Mucosa of rectum (tissue), 2 donors: ENCODE measurements around the gene DPT.
A peak's percentile ranks its signal among the peaks of the same experiment; 100 is the strongest.
"Not testable (repeated sequence)": the region's sequence is repeated elsewhere in the genome, so short reads cannot be mapped to it uniquely, and the experiment has no call there.

Experiments used
- H3K27ac ChIP-seq, 2 donors: one replicate each; pipeline ENCODE4 v1.7.0; 2013; ENCODE audit warnings: inconsistent platforms in 2 of 2, low read depth in 2 of 2, low read length in 2 of 2
- H3K27me3 ChIP-seq, 2 donors: one replicate each; pipeline ENCODE4 v1.7.0; 2013; ENCODE audit warnings: low read length in 2 of 2; ENCODE audit not compliant: control insufficient read depth in 2 of 2, insufficient read depth in 2 of 2
- H3K36me3 ChIP-seq, 2 donors: one replicate each; pipeline ENCODE4 v1.7.0; 2013; ENCODE audit warnings: low read length in 2 of 2; ENCODE audit not compliant: control insufficient read depth in 2 of 2, insufficient read depth in 2 of 2
- H3K4me1 ChIP-seq, 2 donors: one replicate each; pipeline ENCODE4 v1.7.0; 2013; ENCODE audit warnings: low read length in 2 of 2, mild to moderate bottlenecking in 1 of 2; ENCODE audit not compliant: control insufficient read depth in 2 of 2, insufficient read depth in 2 of 2
- H3K4me3 ChIP-seq, 2 donors: one replicate each; pipeline ENCODE4 v1.7.0; 2013; ENCODE audit warnings: low read length in 2 of 2
- H3K9ac ChIP-seq, 2 donors: one replicate each; pipeline ENCODE4 v1.7.0; 2013; ENCODE audit warnings: low read length in 2 of 2, low read depth in 1 of 2, mild to moderate bottlenecking in 1 of 2
- H3K9me3 ChIP-seq, 2 donors: one replicate each; pipeline ENCODE4 v1.7.0; 2013; ENCODE audit warnings: low read length in 2 of 2; ENCODE audit not compliant: control insufficient read depth in 2 of 2
- donor health status: healthy.
- donor health status: Normal muscosa, but diverticular disease.

DPT gene

DNA sequence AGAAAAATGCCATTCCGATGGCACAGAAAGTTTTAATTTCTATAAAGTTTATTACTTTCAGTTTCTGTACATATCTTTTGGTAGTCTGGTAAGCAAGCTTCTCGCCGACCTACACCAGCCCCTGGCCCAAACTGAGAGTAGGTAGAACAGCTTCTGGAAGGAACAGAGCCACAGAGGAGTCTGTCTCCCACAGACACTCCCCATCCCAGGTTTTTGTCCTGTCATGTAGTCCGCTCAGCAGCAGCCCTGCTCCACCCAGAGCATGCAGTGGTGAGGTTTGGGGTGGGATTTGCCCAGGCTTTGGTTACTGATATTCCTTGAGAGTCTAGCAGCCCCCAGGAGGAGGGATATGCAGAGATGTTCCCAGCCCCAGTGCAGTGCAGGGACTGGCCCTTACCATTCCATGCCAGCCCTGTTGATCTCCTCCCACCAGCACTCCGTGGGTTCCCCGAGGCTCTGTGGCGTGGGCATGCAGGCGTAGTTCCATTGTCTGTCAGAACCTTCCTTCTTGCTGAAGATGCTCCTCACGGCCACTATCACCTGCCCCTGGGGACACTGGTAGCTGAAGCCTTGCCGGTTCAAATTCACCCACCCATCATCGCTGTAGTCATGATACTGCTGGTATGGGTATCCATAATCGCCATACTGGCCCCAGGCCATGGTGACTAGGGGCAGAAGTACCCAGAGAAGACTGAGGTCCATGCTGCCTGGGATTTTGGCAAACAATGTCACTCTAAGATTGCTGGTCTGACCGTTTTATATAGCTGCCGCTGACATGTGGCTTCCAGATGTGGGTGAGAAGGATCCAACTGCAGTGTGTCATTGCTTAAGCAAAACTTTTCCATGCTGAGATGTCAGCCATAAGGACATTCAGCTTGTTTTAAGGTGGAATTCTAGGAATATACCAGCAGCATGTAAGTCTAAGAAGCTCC is at the start of gene DPT:
DPT (minus strand) TSS at position 734 of the 932 bp plus-strand sequence; CDS start at position 702, 32 bp downstream.
- Histone ChIP-seq H3K9me3 (no peaks in the 10 kb centered on the region), H3K4me3 (peak within 1 kb of the TSS; percentile 9 to 19), H3K4me1 (no peaks in the 10 kb centered on the region), H3K9ac (no peak within 1 kb of the TSS), H3K36me3 (no peaks in the 10 kb centered on the region), H3K27me3 (no peaks in the 10 kb centered on the region), H3K27ac (no peak within 1 kb of the TSS)

DNA sequence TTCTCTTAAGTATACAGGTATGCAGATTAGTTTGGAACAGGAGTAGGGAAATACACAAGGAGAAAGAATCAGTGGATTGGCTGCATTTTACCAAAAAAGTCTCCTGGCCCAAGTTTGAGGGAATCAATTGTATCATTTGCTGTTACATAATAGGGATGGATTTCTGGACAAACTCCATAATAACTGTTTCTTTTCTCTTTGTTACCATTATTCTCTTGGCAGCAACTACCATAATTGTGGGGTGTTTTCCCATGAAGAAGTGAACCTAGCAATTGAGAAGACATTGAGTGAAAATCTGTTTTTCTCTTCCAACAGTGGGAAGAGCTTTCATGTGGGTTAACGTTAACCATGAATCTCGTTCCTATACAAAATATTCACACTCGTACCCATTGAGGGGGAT is 46.4 kb upstream of the DPT start:
- no peaks in the 10 kb centered on the region for H3K9me3 ChIP-seq
- no peak overlapping the region for H3K9ac ChIP-seq
- H3K36me3 ChIP-seq, result no peaks in the 10 kb centered on the region
- H3K4me3 ChIP-seq, result no peak overlapping the region
- peaks cover 2% of the 10 kb centered on the region in 2 donors for H3K4me1 ChIP-seq
- H3K27ac ChIP-seq, result no peak overlapping the region
- no peaks in the 10 kb centered on the region for H3K27me3 ChIP-seq

DNA sequence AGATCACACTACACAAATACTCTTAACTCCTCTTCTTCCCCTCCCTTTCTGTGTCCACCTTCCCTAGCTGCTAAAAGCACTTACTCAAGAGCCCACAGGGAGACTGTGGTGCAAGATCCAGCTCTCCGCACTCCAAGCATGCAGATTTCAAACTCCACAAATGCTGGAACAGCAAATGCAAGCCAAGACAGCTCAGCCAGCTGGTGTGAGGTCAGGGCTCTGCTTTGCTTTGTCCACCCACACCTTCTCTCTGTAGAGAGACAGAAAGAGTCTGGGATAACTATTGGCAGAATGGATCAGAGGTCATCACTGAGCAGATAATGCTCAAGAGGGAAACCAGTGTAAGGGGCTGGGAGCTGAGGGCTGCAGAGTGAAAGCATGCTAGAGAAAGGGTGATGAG is 45.2 kb upstream of the DPT start:
- Histone ChIP-seq H3K4me3 (no peak overlapping the region), H3K4me1 (peaks cover 2% of the 10 kb centered on the region in 2 donors), H3K9me3 (no peaks in the 10 kb centered on the region), H3K27ac (no peak overlapping the region), H3K36me3 (no peaks in the 10 kb centered on the region), H3K9ac (no peak overlapping the region), H3K27me3 (no peaks in the 10 kb centered on the region)

DNA sequence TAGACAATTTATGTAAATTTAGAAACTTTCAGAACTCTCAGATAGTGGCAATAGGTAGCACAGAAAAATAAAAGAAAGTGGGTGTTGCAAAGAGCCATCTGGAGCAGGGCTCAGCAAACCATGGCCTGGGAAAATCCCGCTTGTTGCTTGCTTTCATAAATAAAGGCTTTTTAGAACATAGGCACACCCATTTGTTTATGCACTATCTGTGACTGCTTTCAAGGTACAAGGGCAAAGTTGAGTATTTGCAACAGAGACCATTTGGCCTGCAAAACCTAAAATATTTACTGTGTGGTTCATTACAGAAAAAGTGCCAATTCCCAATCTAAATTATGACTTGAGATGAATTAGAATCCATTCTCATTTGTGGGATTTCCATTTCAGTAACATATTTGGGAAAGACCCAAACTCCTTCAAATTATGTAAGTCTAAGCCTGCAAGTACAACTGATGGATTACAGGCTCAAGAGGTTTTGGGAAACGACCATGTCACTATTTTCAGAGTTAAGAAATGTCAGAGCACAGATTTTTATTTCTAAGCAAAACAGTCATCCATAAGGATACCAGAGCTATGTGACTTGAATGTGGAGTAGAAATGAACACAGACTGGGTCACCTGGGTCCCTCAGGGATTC is 43.5 kb upstream of the DPT start:
- no peak overlapping the region for H3K9ac ChIP-seq

DNA sequence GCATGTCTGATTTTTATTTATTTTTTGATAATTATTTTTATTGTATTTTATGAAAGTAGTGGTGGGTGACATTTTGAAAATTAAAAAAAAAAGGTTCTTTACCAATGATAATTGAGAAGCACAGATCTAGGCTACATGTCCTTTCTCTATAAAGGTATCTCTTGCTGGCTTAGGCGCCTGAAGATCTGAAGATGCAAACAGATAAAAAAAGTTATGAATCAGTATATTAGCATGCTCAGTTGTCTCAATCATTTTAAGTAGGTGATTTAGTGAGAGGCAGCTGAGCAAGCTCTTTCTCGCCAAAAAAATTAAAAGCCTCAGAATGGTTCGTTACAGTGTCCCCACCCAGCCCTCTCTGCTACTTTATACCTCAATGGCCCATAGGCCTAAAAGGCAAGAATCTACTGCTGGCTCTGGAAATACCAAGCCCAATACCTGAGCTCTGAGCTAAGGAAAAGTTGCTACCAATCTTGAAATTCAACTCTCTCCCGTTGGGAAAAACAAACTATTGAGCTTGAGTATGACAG is 42.2 kb upstream of the DPT start:
- Histone ChIP-seq H3K4me3 (no peak overlapping the region), H3K27me3 (no peaks in the 10 kb centered on the region), H3K9ac (no peak overlapping the region), H3K36me3 (no peaks in the 10 kb centered on the region), H3K9me3 (no peaks in the 10 kb centered on the region), H3K4me1 (peaks cover 2% of the 10 kb centered on the region in 2 donors), H3K27ac (no peak overlapping the region)

More for the DNA sequence above, 43.5 kb upstream of the DPT start:
- H3K4me1 ChIP-seq, result peaks cover 2% of the 10 kb centered on the region in 2 donors
- no peak overlapping the region for H3K27ac ChIP-seq
- no peak overlapping the region for H3K4me3 ChIP-seq
- H3K9me3 ChIP-seq, result no peaks in the 10 kb centered on the region
- H3K36me3 ChIP-seq, result no peaks in the 10 kb centered on the region
- H3K27me3 ChIP-seq, result no peaks in the 10 kb centered on the region

DNA sequence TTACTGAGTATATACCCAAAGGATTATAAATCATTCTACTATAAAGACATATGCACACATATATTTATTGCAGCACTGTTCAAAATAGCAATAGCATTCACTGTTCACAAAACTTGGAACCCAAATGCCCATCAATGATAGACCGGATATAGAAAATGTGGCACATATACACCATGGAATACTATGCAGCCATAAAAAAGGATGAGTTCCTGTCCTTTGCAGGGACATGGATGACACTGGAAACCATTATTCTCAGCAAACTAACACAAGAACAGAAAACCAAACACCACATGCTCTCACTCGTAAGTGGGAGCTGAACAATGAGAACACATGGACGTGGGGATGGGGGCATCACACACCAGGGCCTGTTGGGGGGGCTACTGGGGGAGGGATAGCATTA is 40.9 kb upstream of the DPT start:
- H3K36me3 ChIP-seq, H3K27me3 ChIP-seq, H3K9ac ChIP-seq, H3K4me1 ChIP-seq, H3K9me3 ChIP-seq, H3K4me3 ChIP-seq, H3K27ac ChIP-seq: not testable (repeated sequence)

DNA sequence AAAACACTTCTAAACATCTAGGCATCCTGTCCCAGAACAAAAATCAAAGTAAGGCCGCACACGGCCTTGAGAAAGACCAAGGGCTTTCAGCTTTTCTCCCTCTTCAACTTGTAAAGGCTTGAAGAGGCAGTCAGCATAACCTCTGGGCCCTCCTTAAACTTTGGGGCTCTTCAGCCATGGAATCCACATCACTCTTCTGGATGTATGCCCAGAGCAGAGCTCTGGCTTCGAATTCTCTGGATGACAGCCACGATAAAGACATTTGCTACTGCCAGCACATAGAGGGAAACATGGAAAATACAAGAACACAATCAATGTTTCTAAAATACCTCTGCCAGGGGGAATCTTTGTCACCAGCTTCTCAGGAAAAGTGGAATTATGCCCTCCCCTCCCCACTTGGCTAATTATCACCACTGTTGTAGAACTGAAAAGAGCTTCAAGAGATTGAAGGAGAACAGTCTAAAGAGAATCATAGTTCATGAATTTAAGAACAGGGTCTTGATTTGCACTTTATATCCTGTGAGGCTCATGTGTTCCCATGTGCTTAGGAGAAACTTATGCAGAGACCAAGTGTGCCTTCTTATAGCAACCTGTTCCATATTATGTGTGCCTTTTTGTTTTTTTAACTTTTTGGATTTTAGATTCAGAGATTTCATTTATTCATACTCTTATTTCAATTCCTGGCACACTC is 39.0 kb upstream of the DPT start:
- Histone ChIP-seq H3K27me3 (no peaks in the 10 kb centered on the region), H3K4me3 (no peak overlapping the region), H3K9me3 (no peaks in the 10 kb centered on the region), H3K36me3 (no peaks in the 10 kb centered on the region), H3K27ac (no peak overlapping the region), H3K9ac (no peak overlapping the region), H3K4me1 (peaks cover 2% of the 10 kb centered on the region in 2 donors)

DNA sequence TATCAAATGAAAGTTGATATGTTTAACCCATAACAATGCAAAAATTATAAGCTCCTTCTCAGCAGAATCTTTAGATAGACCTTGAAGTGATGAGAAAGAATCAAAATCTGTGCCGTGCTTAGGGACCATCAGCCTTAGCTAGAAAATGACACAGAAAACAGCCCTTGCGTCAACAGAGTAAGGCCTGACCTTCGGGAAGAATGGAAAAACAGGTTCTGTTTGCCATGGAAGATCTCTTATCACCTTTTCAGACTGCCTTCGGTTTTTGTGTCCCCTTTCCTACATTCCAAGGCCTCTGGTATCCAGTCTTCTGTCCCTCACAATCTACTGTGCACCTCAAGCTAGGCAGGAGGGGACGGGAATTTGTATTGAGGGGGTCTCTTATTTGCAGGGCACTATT is 37.6 kb upstream of the DPT start:
- Histone ChIP-seq H3K4me1 (no peaks in the 10 kb centered on the region), H3K27ac (no peak overlapping the region), H3K27me3 (no peaks in the 10 kb centered on the region), H3K9ac (no peak overlapping the region), H3K9me3 (no peaks in the 10 kb centered on the region), H3K36me3 (no peaks in the 10 kb centered on the region), H3K4me3 (no peak overlapping the region)

DNA sequence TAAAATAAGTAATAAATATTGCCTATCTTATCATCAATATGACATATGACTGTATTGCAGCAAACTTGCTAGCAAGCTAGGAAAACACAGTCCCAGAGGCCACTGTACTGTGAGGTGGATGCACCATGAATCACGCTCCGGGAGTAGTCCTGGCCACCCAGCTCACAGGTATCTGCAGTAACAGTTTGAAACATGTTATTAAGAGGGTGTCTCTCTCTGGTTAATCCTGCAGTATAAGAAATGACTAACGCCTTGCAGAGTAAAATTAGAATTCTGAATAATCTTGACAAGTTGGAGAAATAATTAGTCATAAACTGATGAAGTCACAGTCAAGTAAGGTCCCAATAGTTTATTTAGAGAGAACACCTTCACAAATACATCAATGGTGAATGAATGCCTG is 34.0 kb upstream of the DPT start:
- H3K4me1 ChIP-seq, result no peaks in the 10 kb centered on the region
- H3K9me3 ChIP-seq, result no peaks in the 10 kb centered on the region
- no peaks in the 10 kb centered on the region for H3K36me3 ChIP-seq
- no peak overlapping the region for H3K4me3 ChIP-seq
- H3K27ac ChIP-seq, result no peak overlapping the region
- H3K9ac ChIP-seq, result no peak overlapping the region
- H3K27me3 ChIP-seq, result no peaks in the 10 kb centered on the region

DNA sequence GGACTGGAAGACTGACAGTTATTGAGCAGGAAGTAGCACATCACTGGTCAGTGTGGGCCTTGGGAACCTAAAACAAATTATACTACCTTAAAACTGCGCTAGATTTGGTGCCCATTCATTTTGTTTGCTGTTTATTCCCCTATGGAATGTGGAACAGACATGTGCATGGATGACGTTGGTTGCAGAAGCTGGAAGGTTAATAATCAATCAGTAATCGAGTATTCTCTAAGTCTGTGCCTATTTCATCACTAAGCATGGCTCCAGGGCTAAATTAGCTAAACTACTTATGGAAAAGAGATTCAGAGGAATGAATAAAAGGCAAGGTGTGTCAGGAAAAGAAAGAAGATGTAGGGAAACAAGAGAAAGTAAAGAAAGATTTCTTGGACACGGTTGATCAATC is 33.5 kb upstream of the DPT start:
- Histone ChIP-seq H3K4me3 (no peak overlapping the region), H3K36me3 (no peaks in the 10 kb centered on the region), H3K9ac (no peak overlapping the region), H3K9me3 (no peaks in the 10 kb centered on the region), H3K27me3 (no peaks in the 10 kb centered on the region), H3K4me1 (no peaks in the 10 kb centered on the region), H3K27ac (no peak overlapping the region)
